HG02610 (cell line): Measurements from ENCODE around the gene ZNF385C.

Experiments
- ATAC-seq: cut with Tn5 transposase; IDR thresholded peaks from one replicate; pipeline ENCODE4 v1.9.1; 2021; ENCODE audit warnings: mild to moderate bottlenecking, moderate library complexity; ENCODE audit not compliant: unreplicated experiment

ZNF385C gene

GRCh38 chr17:42078396-42079043 is 19.8 kb downstream of the ZNF385C start:
- ATAC-seq: no peak

GRCh38 chr17:42077755-42078154 is 20.5 kb downstream of the ZNF385C start:
- no peak for ATAC-seq

- ATAC-seq: no peak
Observed at GRCh38 chr17:42076797-42077559, 21.3 kb downstream of the ZNF385C start.

GRCh38 chr17:42075789-42076188 is 22.5 kb downstream of the ZNF385C start:
- ATAC-seq: no peak

- no peak for ATAC-seq
Observed at GRCh38 chr17:42072323-42073187, 25.7 kb downstream of the ZNF385C start.

GRCh38 chr17:42071810-42072209 is 26.5 kb downstream of the ZNF385C start:
- no peak for ATAC-seq

GRCh38 chr17:42068979-42069378 is 29.3 kb downstream of the ZNF385C start:
- ATAC-seq: no peak

GRCh38 chr17:42067371-42068091 is 30.7 kb downstream of the ZNF385C start:
- no peak for ATAC-seq

GRCh38 chr17:42065201-42065600 is 33.1 kb downstream of the ZNF385C start:
- ATAC-seq: no peak

- no peak for ATAC-seq
Observed at GRCh38 chr17:42062681-42063080, 35.6 kb downstream of the ZNF385C start.

GRCh38 chr17:42061646-42062487 is 36.4 kb downstream of the ZNF385C start:
- no peak for ATAC-seq

GRCh38 chr17:42060231-42060630 is 38.0 kb downstream of the ZNF385C start:
- ATAC-seq: no peak

GRCh38 chr17:42059815-42060214 is 38.5 kb downstream of the ZNF385C start:
- no peak for ATAC-seq

- no peak for ATAC-seq
Observed at GRCh38 chr17:42058063-42058462, 40.2 kb downstream of the ZNF385C start.

- ATAC-seq: no peak
Observed at GRCh38 chr17:42056635-42057034, 41.6 kb downstream of the ZNF385C start.

GRCh38 chr17:42055496-42055895 is 42.8 kb downstream of the ZNF385C start:
- no peak for ATAC-seq

GRCh38 chr17:42055027-42055426 is 43.2 kb downstream of the ZNF385C start:
- no peak for ATAC-seq

- no peak for ATAC-seq
Observed at GRCh38 chr17:42053731-42054500, 44.4 kb downstream of the ZNF385C start.

- ATAC-seq: no peak
Observed at GRCh38 chr17:42052346-42052877, 45.9 kb downstream of the ZNF385C start.
